Erythroblast (primary cell): ENCODE data around the gene CACNA1D.

Experiments
- GATA1 ChIP-seq: IDR thresholded peaks from 2 replicates; pipeline ENCODE4 v1.6.1; 2011; ENCODE audit warnings: low read depth, mild to moderate bottlenecking, control low read depth, low read length, moderate library complexity
- POLR2A ChIP-seq: IDR thresholded peaks from 2 replicates; pipeline ENCODE4 v1.6.1; 2011; ENCODE audit warnings: mild to moderate bottlenecking, low read length

- TF ChIP-seq POLR2A (no peak), GATA1 (no peak)
Measured at GRCh38 chr3:53550005-53550620, 55.7 kb downstream of the CACNA1D start.
